Measurements from ENCODE around the gene C1orf122. TPM values are rescaled to one million over a fixed set of nuclear protein-coding genes. Genes with fewer than 3 reads are reported as not detected.

The C1orf122 gene
- polyA plus RNA-seq, 2 of the 4 experiments (the other 2 are of a cell fraction): 21.3 to 29.1 TPM

DNA sequence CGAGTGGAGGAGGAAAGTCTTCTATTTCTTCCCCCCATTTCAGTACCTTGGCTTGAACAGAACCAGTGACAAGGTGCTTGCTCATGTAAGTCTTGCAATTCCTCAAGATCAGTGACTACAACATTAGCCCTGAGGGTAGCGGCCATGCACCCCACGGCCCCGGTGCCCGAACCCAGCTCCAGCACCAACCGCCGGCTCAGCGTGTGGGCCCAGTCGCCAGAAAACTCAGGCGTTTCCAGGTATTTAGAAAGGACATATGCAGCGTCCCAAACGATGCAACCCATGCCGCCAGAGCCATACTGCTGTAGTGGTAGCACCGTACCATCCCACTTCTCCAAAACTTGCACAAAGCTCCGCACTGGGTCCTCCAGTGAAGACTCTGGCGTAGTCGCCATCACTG, 25.1 kb upstream of the C1orf122 start:
- H3K27ac ChIP-seq: no peak overlapping the region
- 48% methylated on average over 15 of the region's 17 CpGs for WGBS (ENCODE audit: missing lambda C conversion rate)
- H3K4me3 ChIP-seq: no peak overlapping the region
- no peak overlapping the region for H3K4me2 ChIP-seq
- ChIA-PET CTCF (no interaction called here), POLR2A (no interaction called here)
- FAIRE-seq: no peak
- DNase-seq (ENCODE audit: low read depth in 1 of 2, low spot score in 1 of 2): no peak
- H3K4me1 ChIP-seq: no peaks in the 10 kb centered on the region
- no peak for TF ChIP-seq CBX8 (IDR thresholded peaks at IDR 0.05)
- TF ChIP-seq HMGXB4 (CRISPR knock-in tag; IDR thresholded peaks at IDR 0.05; ENCODE audit: borderline replicate concordance): no peak
- no peak for TF ChIP-seq RNF2 (IDR thresholded peaks at IDR 0.05; ENCODE audit: borderline replicate concordance, low read depth)
- no peak for TF ChIP-seq MYC (IDR thresholded peaks at IDR 0.05; ENCODE audit: borderline replicate concordance, low read length)
- TF ChIP-seq, protein P1, sequence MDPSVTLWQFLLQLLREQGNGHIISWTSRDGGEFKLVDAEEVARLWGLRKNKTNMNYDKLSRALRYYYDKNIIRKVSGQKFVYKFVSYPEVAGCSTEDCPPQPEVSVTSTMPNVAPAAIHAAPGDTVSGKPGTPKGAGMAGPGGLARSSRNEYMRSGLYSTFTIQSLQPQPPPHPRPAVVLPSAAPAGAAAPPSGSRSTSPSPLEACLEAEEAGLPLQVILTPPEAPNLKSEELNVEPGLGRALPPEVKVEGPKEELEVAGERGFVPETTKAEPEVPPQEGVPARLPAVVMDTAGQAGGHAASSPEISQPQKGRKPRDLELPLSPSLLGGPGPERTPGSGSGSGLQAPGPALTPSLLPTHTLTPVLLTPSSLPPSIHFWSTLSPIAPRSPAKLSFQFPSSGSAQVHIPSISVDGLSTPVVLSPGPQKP (IDR thresholded peaks at IDR 0.05; ENCODE audit: low read depth, low read length): no peak
- TF ChIP-seq RCOR1 (IDR thresholded peaks at IDR 0.05; ENCODE audit: low read depth, low read length): no peak
- TF ChIP-seq SREBF2 (IDR thresholded peaks at IDR 0.05): no peak
- no peak for TF ChIP-seq BHLHE40 (IDR thresholded peaks at IDR 0.05; ENCODE audit: low read depth, low read length)
- no peak for TF ChIP-seq HOXB13 (CRISPR knock-in tag; IDR thresholded peaks at IDR 0.05; ENCODE audit: low read depth)
- TF ChIP-seq ESRRA (IDR thresholded peaks at IDR 0.05; ENCODE audit: borderline replicate concordance, low read length): no peak
- no peak for TF ChIP-seq RARB (CRISPR knock-in tag; IDR thresholded peaks at IDR 0.05)
- no peak for TF ChIP-seq KDM5A (IDR thresholded peaks at IDR 0.05)
- no peak for TF ChIP-seq ZC3H11A (IDR thresholded peaks at IDR 0.05)
- no peak for TF ChIP-seq CHD2 (IDR thresholded peaks at IDR 0.05; ENCODE audit: low read length, partially characterized antibody)
- no peak for TF ChIP-seq HDAC2 (IDR thresholded peaks at IDR 0.05)
- TF ChIP-seq HOXB5 (CRISPR knock-in tag; IDR thresholded peaks at IDR 0.05): no peak
- TF ChIP-seq, protein P2, sequence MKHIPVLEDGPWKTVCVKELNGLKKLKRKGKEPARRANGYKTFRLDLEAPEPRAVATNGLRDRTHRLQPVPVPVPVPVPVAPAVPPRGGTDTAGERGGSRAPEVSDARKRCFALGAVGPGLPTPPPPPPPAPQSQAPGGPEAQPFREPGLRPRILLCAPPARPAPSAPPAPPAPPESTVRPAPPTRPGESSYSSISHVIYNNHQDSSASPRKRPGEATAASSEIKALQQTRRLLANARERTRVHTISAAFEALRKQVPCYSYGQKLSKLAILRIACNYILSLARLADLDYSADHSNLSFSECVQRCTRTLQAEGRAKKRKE (CRISPR knock-in tag; IDR thresholded peaks at IDR 0.05; ENCODE audit: low read depth): no peak
- ATAC-seq: no peak
- no peaks in the 10 kb centered on the region for H3K9me3 ChIP-seq

- H3K4me2 ChIP-seq: peak overlapping the region; percentile 98
- no peak for DNase-seq (ENCODE audit: low read depth in 1 of 2, low spot score in 1 of 2)
- no peak for ATAC-seq
- TF ChIP-seq KDM1A (IDR thresholded peaks at IDR 0.05; ENCODE audit: low read depth) (no peak), HMGXB4 (CRISPR knock-in tag; IDR thresholded peaks at IDR 0.05; ENCODE audit: borderline replicate concordance) (no peak), HDAC2 (IDR thresholded peaks at IDR 0.05) (no peak), TFCP2L1 (CRISPR knock-in tag; IDR thresholded peaks at IDR 0.05) (no peak), HEYL (CRISPR knock-in tag; IDR thresholded peaks at IDR 0.05) (no peak), ESRRA (IDR thresholded peaks at IDR 0.05; ENCODE audit: borderline replicate concordance, low read length) (no peak), NR3C1 (IDR thresholded peaks at IDR 0.05) (no peak), MAZ (IDR thresholded peaks at IDR 0.05; ENCODE audit: borderline replicate concordance, low read depth, low read length) (no peak), BCL3 (IDR thresholded peaks at IDR 0.05) (no peak), HOXA7 (CRISPR knock-in tag; IDR thresholded peaks at IDR 0.05) (no peak), HOXB13 (CRISPR knock-in tag; IDR thresholded peaks at IDR 0.05; ENCODE audit: low read depth) (no peak), RAD21 (conservative IDR thresholded peaks at IDR 0.05 in 1 of 2, IDR thresholded peaks at IDR 0.05 in 1 of 2) (no peak), JUNB (IDR thresholded peaks at IDR 0.05) (no peak), RFX5 (IDR thresholded peaks at IDR 0.05) (no peak), FOSB (CRISPR knock-in tag; IDR thresholded peaks at IDR 0.05) (no peak), ZSCAN20 (CRISPR knock-in tag; IDR thresholded peaks at IDR 0.05) (no peak)
- TF ChIP-seq, protein P1 (IDR thresholded peaks at IDR 0.05; ENCODE audit: low read depth, low read length): no peak
Measured at GRCh38 chr1:37792943-37793686, 14.5 kb upstream of the C1orf122 start.

More at GRCh38 chr1:37792943-37793686, 14.5 kb upstream of the C1orf122 start:
- Histone ChIP-seq H3K4me3 (peak overlapping the region; percentile 76), H3K9me3 (no peaks in the 10 kb centered on the region), H3K27ac (peak overlapping the region; percentile 91 to 95), H3K4me1 (peaks cover 5% of the 10 kb centered on the region; the same call in 1 of the 3 replicates)
- FAIRE-seq: no peak
- CTCF ChIA-PET: no interaction called here
- 90% methylated on average over 15 of the region's 36 CpGs for WGBS (ENCODE audit: missing lambda C conversion rate)
- POLR2A ChIA-PET: no interaction called here

Data from A549 (cell line).